ENCODE data around the gene CACNA2D1. TPM values are rescaled to one million over a fixed set of nuclear protein-coding genes. Genes with fewer than 3 reads are reported as not detected.

CACNA2D1 gene
- total RNA-seq, 1 donor from 2014 or later, result 197 TPM

GRCh38 chr7:82247814-82248433, 195.7 kb downstream of the CACNA2D1 start:
- FAIRE-seq (peak; percentile 49), DNase-seq (ENCODE audit: low spot score in 2 of 2) (no peak)

- no peak for FAIRE-seq
- DNase-seq (ENCODE audit: low spot score in 2 of 2), result no peak
These were observed 198.5 kb downstream of the CACNA2D1 start for GRCh38 chr7:82244947-82245517.

GRCh38 chr7:82241356-82241755, 202.2 kb downstream of the CACNA2D1 start:
- FAIRE-seq (no peak), DNase-seq (ENCODE audit: low spot score in 2 of 2) (no peak)

- DNase-seq (ENCODE audit: low spot score in 2 of 2), result no peak
- no peak for FAIRE-seq
These were observed 207.9 kb downstream of the CACNA2D1 start for GRCh38 chr7:82235713-82236112.

- FAIRE-seq, result peak; percentile 98
- no peak for DNase-seq (ENCODE audit: low spot score in 2 of 2)
These were observed 209.0 kb downstream of the CACNA2D1 start for GRCh38 chr7:82234457-82235049.

GRCh38 chr7:82230811-82231581, 212.6 kb downstream of the CACNA2D1 start:
- no peak for FAIRE-seq
- DNase-seq (ENCODE audit: low spot score in 2 of 2), result no peak

GRCh38 chr7:82229164-82229563, 214.4 kb downstream of the CACNA2D1 start:
- FAIRE-seq, result no peak
- DNase-seq (ENCODE audit: low spot score in 2 of 2), result no peak

GRCh38 chr7:82226191-82226590, 217.4 kb downstream of the CACNA2D1 start:
- no peak for DNase-seq (ENCODE audit: low spot score in 2 of 2)

GRCh38 chr7:82224529-82224928, 219.0 kb downstream of the CACNA2D1 start:
- no peak for DNase-seq (ENCODE audit: low spot score in 2 of 2)
- FAIRE-seq, result no peak

More at GRCh38 chr7:82226191-82226590, 217.4 kb downstream of the CACNA2D1 start:
- FAIRE-seq, result no peak

- no peak for FAIRE-seq
These were observed 220.0 kb downstream of the CACNA2D1 start for GRCh38 chr7:82223580-82223979.

GRCh38 chr7:82221152-82221674, 222.4 kb downstream of the CACNA2D1 start:
- FAIRE-seq, result no peak
- no peak for DNase-seq (ENCODE audit: low spot score in 2 of 2)

More at GRCh38 chr7:82223580-82223979, 220.0 kb downstream of the CACNA2D1 start:
- DNase-seq (ENCODE audit: low spot score in 2 of 2), result no peak

GRCh38 chr7:82212466-82212865, 231.1 kb downstream of the CACNA2D1 start:
- no peak for FAIRE-seq

GRCh38 chr7:82211333-82211732, 232.2 kb downstream of the CACNA2D1 start:
- FAIRE-seq (no peak), DNase-seq (ENCODE audit: low spot score in 2 of 2) (no peak)

More at GRCh38 chr7:82212466-82212865, 231.1 kb downstream of the CACNA2D1 start:
- DNase-seq (ENCODE audit: low spot score in 2 of 2), result no peak

- DNase-seq (ENCODE audit: low spot score in 2 of 2) (no peak), FAIRE-seq (no peak)
These were observed 233.0 kb downstream of the CACNA2D1 start for GRCh38 chr7:82210416-82211184.

- FAIRE-seq (no peak), DNase-seq (ENCODE audit: low spot score in 2 of 2) (no peak)
These were observed 234.3 kb downstream of the CACNA2D1 start for GRCh38 chr7:82209179-82209747.

GRCh38 chr7:82204694-82205093, 238.9 kb downstream of the CACNA2D1 start:
- no peak for DNase-seq (ENCODE audit: low spot score in 2 of 2)

GRCh38 chr7:82202965-82203364, 240.6 kb downstream of the CACNA2D1 start:
- no peak for FAIRE-seq
- no peak for DNase-seq (ENCODE audit: low spot score in 2 of 2)

More at GRCh38 chr7:82204694-82205093, 238.9 kb downstream of the CACNA2D1 start:
- FAIRE-seq, result no peak

- DNase-seq (ENCODE audit: low spot score in 2 of 2) (no peak), FAIRE-seq (no peak)
These were observed 241.5 kb downstream of the CACNA2D1 start for GRCh38 chr7:82202107-82202506.

- DNase-seq (ENCODE audit: low spot score in 2 of 2), result no peak
- no peak for FAIRE-seq
These were observed 243.0 kb downstream of the CACNA2D1 start for GRCh38 chr7:82200601-82201000.
